K562 (cell line): ENCODE measurements around the gene GUK1. TPM values are rescaled to one million over a fixed set of nuclear protein-coding genes. Genes with fewer than 3 reads are reported as not detected.
A peak's percentile ranks its signal among the peaks of the same experiment; 100 is the strongest.

ENCODE experiments used
- ATAC-seq: fragments of 200-7000 bp; cut with Tn5 transposase; 3 replicates; pipeline ENCODE4 v1.9.1; 2020; ENCODE audit warnings: moderate library complexity
- BruUV-seq: library from RNA; stranded (reverse); fragments of 400-500 nt; replicated peaks from 2 replicates; lab custom pipeline; 2021; lab: Mats Ljungman, UMichigan
- CTCF ChIA-PET: fragments of 300-600 bp; formaldehyde crosslinking; extraction: SDS; loops from one replicate; lab custom pipeline; 2021; ENCODE audit warnings: low intra/inter-chr PET ratio; lab: Yijun Ruan, JAX
- POLR2A ChIA-PET: fragments of 300-600, 350-650 bp; sonication (Branson Sonifier 250); formaldehyde crosslinking; extraction: SDS; loops from one replicate; lab custom pipeline; 2021; ENCODE audit warnings: antibody characterized with exemption, inconsistent platforms; lab: Yijun Ruan, JAX
- DNase-seq, 4 experiments: peaks; one replicate each; pipeline versions ENCODE4 v3.0.0 to v3.0.0-alpha.2; 2011 to 2018; ENCODE audit warnings: low spot score in 3 of 4, mixed read lengths in 3 of 4; ENCODE audit errors: extremely low read depth in 1 of 4
- FAIRE-seq: peaks from 2 replicates; lab custom pipeline; 2011; peaks lifted over from hg19 to GRCh38; lab: Jason Lieb, UNC
- H2AFZ ChIP-seq: 2 replicates; pipeline ENCODE4 v1.6.0; 2011; ENCODE audit warnings: low read depth, low read length, control low read depth, inconsistent platforms
- H3K27ac ChIP-seq: fragments of 200-600 bp; 3 replicates; pipeline ENCODE4 v1.8.0; 2011; ENCODE audit warnings: low read depth, mild to moderate bottlenecking, control low read depth, inconsistent platforms, low read length, moderate library complexity, mixed read lengths; ENCODE audit errors: extremely low read depth
- H3K27me3 ChIP-seq, 2 experiments: fragments of 300-600 bp in 1 of 2; 2 replicates in 1 of 2; 3 replicates in 1 of 2; pipeline versions ENCODE4 v1.6.0 to v1.8.0; 2011; ENCODE audit warnings: inconsistent platforms in 2 of 2, low read length in 2 of 2, mild to moderate bottlenecking in 1 of 2, mixed read lengths in 1 of 2, moderate library complexity in 1 of 2; ENCODE audit not compliant: control insufficient read depth in 2 of 2, insufficient read depth in 2 of 2
- H3K36me3 ChIP-seq: fragments of 300-600 bp; 3 replicates; pipeline ENCODE4 v1.8.0; 2011; ENCODE audit warnings: mild to moderate bottlenecking, low read length, inconsistent platforms; ENCODE audit not compliant: control insufficient read depth, insufficient read depth
- H3K4me1 ChIP-seq, 2 experiments: fragments of 200-600 bp in 1 of 2; replicated peaks in 1 of 2; 2 replicates in 1 of 2; 3 replicates in 1 of 2; pipeline versions ENCODE4 v1.5.1 to v1.8.0; 2011; ENCODE audit warnings: inconsistent platforms in 2 of 2, low read length in 2 of 2, mild to moderate bottlenecking in 1 of 2, mixed read lengths in 1 of 2, moderate library complexity in 1 of 2; ENCODE audit not compliant: control insufficient read depth in 2 of 2, insufficient read depth in 2 of 2
- H3K4me2 ChIP-seq: 2 replicates; pipeline ENCODE4 v1.6.1; 2011; ENCODE audit warnings: low read length, control low read depth, inconsistent platforms, mixed read lengths; ENCODE audit not compliant: insufficient read depth
- H3K4me3 ChIP-seq: fragments of 200-600 bp; sonication (generic), shearing (Covaris generic); 2 replicates; pipeline ENCODE4 v1.5.1; 2016; ENCODE audit warnings: control low read depth, inconsistent platforms
- H3K79me2 ChIP-seq: fragments of 200-600 bp; 3 replicates; pipeline ENCODE4 v1.8.0; 2011; ENCODE audit warnings: low read length, inconsistent platforms; ENCODE audit not compliant: control insufficient read depth, insufficient read depth
- H3K9ac ChIP-seq, 2 experiments: 2 replicates each; pipeline versions ENCODE4 v1.6.0 to v1.6.1; 2011; ENCODE audit warnings: low read depth in 2 of 2, low read length in 2 of 2, control low read depth in 1 of 2, inconsistent platforms in 1 of 2, mild to moderate bottlenecking in 1 of 2, mixed read lengths in 1 of 2; ENCODE audit not compliant: insufficient read depth in 1 of 2
- H3K9me1 ChIP-seq: one replicate; pipeline ENCODE4 v1.6.0; 2011; ENCODE audit warnings: inconsistent platforms, mild to moderate bottlenecking, low read length, moderate library complexity; ENCODE audit not compliant: control insufficient read depth, insufficient read depth
- H3K9me3 ChIP-seq: replicated peaks from 2 replicates; pipeline ENCODE4 v1.5.1; 2011; ENCODE audit warnings: low read depth, low read length, inconsistent platforms; ENCODE audit not compliant: control insufficient read depth, insufficient read depth
- H4K20me1 ChIP-seq: replicated peaks from 2 replicates; pipeline ENCODE4 v1.6.1; 2011; ENCODE audit warnings: low read length, inconsistent platforms, mixed read lengths; ENCODE audit not compliant: control insufficient read depth, insufficient read depth
- BRF1 ChIP-seq: IDR thresholded peaks from 3 replicates; pipeline ENCODE4 v1.6.1; 2011; ENCODE audit warnings: borderline replicate concordance, mild to moderate bottlenecking; ENCODE audit not compliant: insufficient read length; ENCODE audit errors: extremely low read depth
- KDM1A ChIP-seq, 2 experiments: fragments of 450-650 bp; IDR thresholded peaks; 2 replicates each; pipeline ENCODE4 v1.6.1; 2016; ENCODE audit warnings: mild to moderate bottlenecking in 2 of 2
- LEF1 ChIP-seq: fragments of 450-650 bp; IDR thresholded peaks from 2 replicates; pipeline ENCODE4 v1.6.1; 2016; ENCODE audit warnings: mild to moderate bottlenecking
- SAFB2 ChIP-seq: fragments of 200-400 bp; formaldehyde crosslinking; IDR thresholded peaks from 2 replicates; pipeline ENCODE4 v1.6.1; 2018; ENCODE audit warnings: borderline replicate concordance, low read length, low read depth, moderate library complexity; ENCODE audit not compliant: severe bottlenecking
- ZNF121 ChIP-seq: sonication (generic); formaldehyde crosslinking; conservative IDR thresholded peaks from 2 replicates; pipeline ENCODE4 v1.8.0; 2022; ENCODE audit warnings: missing genetic modification reagents
- WGBS: fragments of 100-300 bp; shearing (Covaris generic); methylation state at CpG from one replicate; pipeline ENCODE4 v1.1.6; 2016; ENCODE audit warnings: low coverage, mixed read lengths; ENCODE audit not compliant: insufficient coverage; ENCODE audit errors: missing lambda C conversion rate; 5-methylcytosine and 5-hydroxymethylcytosine counted together
- in situ Hi-C: fragments of 300-500 bp; cut with MboI; formaldehyde crosslinking; loops from 4 replicates; pipeline ENCODE4 v1.15.0; 2018; ENCODE audit warnings: inconsistent platforms, mixed read lengths
- intact Hi-C: fragments of 100-400 bp; cut with micrococcal nuclease; formaldehyde crosslinking; loops from 2 replicates; pipeline ENCODE4 v1.14.2; 2022
- polyA plus RNA-seq, 8 experiments: library from polyadenylated mRNA; depleted of rRNA in 4 of 8; stranded (reverse) in 5 of 8; unstranded in 3 of 8; fragments of >200 nt; fragmentation: Nextera tagmentation in 2 of 8; fragmentation: Illumina TruSeq in 1 of 8; extraction: Ambion mirVana in 2 of 8; extraction: Trizol in 1 of 8; gene quantifications; 2 replicates each; pipeline versions ENCODE4 v1.2.1 to v1.2.3, GENCODE V29; 2011 to 2014; ENCODE audit warnings: inconsistent platforms in 1 of 8, missing spikeins in 1 of 8
- total RNA-seq, 7 experiments: library from RNA; depleted of rRNA in 6 of 7; stranded (reverse); fragments of >200 nt in 6 of 7; fragmentation: Illumina TruSeq in 2 of 7; extraction: Trizol in 2 of 7; gene quantifications; 2 replicates each; pipeline versions ENCODE4 v1.2.1 to v1.2.3, GENCODE V29; 2011 to 2021; ENCODE audit warnings: low replicate concordance in 1 of 7

The GUK1 gene
- total and polyA plus RNA-seq, 9 of the 15 experiments (the other 6 are each of a cell fraction or from before 2014, with no cell fraction given): 7.0 to 331 (median 132) TPM

GRCh38 chr1:228177721-228178710, 37.9 kb downstream of the GUK1 start:
- peaks cover 9% of the 10 kb centered on the region for H4K20me1 ChIP-seq
- CTCF ChIA-PET: no interaction called here
- in situ Hi-C loops: no loop called here
- ATAC-seq (no peak), FAIRE-seq (peak; percentile 11), DNase-seq (no peak)
- no peak overlapping the region for H3K4me3 ChIP-seq
- intact Hi-C loops: no loop called here
- H3K27ac ChIP-seq: no peak overlapping the region
- no peaks in the 10 kb centered on the region for H3K9me3 ChIP-seq
- H3K27me3 ChIP-seq: no peaks in the 10 kb centered on the region
- BruUV-seq: no TSS peak
- TF ChIP-seq KDM1A (IDR thresholded peaks at IDR 0.05) (peak in 1 of 2 experiments; percentile 18; a peak in 1 of 4 replicates), SAFB2 (no peak), ZNF121 (peak; percentile 92), LEF1 (no peak), BRF1 (no peak)
- H3K9me1 ChIP-seq: no peaks in the 10 kb centered on the region
- H2AFZ ChIP-seq: no peak overlapping the region
- whole genome bisulfite sequencing: 68% methylated on average over 12 of the region's 12 CpGs
- peaks cover 25 to 51% of the 10 kb centered on the region in 2 experiments; a peak in 4 of 5 replicates for H3K4me1 ChIP-seq
- peaks cover 10% of the 10 kb centered on the region; the same call in 2 of the 3 replicates for H3K36me3 ChIP-seq
- POLR2A ChIA-PET: interaction anchor here (0.6 to 3.7 kb wide), 6 partner anchors 12 to 1270 kb away, joined by 3 to 32 read pairs (median 4); partner anchors contain the start of gene IBA57
- peaks cover 4% of the 10 kb centered on the region; the same call in 1 of the 3 replicates for H3K79me2 ChIP-seq
- H3K4me2 ChIP-seq: peak overlapping the region; percentile 62; the same call in 1 of the 2 replicates
- H3K9ac ChIP-seq: no peak overlapping the region
